CD14-positive monocyte (primary cell): ENCODE measurements around the gene HES4. TPM values are rescaled to one million over a fixed set of nuclear protein-coding genes. Genes with fewer than 3 reads are reported as not detected.

Source experiments
- DNase-seq, 3 donors: peaks; one replicate each; pipeline ENCODE4 v3.0.0-alpha.2; 2011 to 2022
- H2AFZ ChIP-seq: 2 replicates; pipeline ENCODE4 v1.6.0; 2012; ENCODE audit warnings: mild to moderate bottlenecking, low read depth, low read length, inconsistent platforms; ENCODE audit not compliant: insufficient read depth, poor library complexity, severe bottlenecking
- H3K27ac ChIP-seq, 2 donors: 1 replicate in 1 of 2; 2 replicates in 1 of 2; pipeline ENCODE4 v1.5.1; 2012 to 2013; ENCODE audit warnings: low read length in 2 of 2, control low read depth in 1 of 2, inconsistent platforms in 1 of 2, low read depth in 1 of 2, mild to moderate bottlenecking in 1 of 2
- H3K27me3 ChIP-seq, 2 donors: one replicate each; pipeline versions ENCODE4 v1.6.0 to v1.6.1; 2011 to 2013; ENCODE audit warnings: low read length in 2 of 2; ENCODE audit not compliant: control insufficient read depth in 2 of 2, insufficient read depth in 2 of 2
- H3K36me3 ChIP-seq, 2 donors: replicated peaks in 1 of 2; 1 replicate in 1 of 2; 2 replicates in 1 of 2; pipeline versions ENCODE4 v1.5.1 to v1.6.1; 2012 to 2013; ENCODE audit warnings: low read length in 2 of 2, control low read depth in 1 of 2, inconsistent platforms in 1 of 2, mild to moderate bottlenecking in 1 of 2; ENCODE audit not compliant: insufficient read depth in 2 of 2, control insufficient read depth in 1 of 2
- H3K4me1 ChIP-seq, 2 donors: 1 replicate in 1 of 2; 2 replicates in 1 of 2; pipeline versions ENCODE4 v1.5.1 to v1.6.1; 2012 to 2013; ENCODE audit warnings: low read length in 2 of 2, control low read depth in 1 of 2, inconsistent platforms in 1 of 2, mild to moderate bottlenecking in 1 of 2, moderate library complexity in 1 of 2; ENCODE audit not compliant: insufficient read depth in 2 of 2, control insufficient read depth in 1 of 2
- H3K4me2 ChIP-seq: replicated peaks from 2 replicates; pipeline ENCODE3; 2012; ENCODE audit warnings: low read length, moderate library complexity, mild to moderate bottlenecking; ENCODE audit not compliant: poor library complexity, severe bottlenecking; ENCODE audit errors: extremely low read depth
- H3K4me3 ChIP-seq, 3 experiments: fragments of 200-600 bp in 1 of 3; sonication (generic) in 1 of 3; replicated peaks in 1 of 3; 1 replicate in 2 of 3; 2 replicates in 1 of 3; pipeline ENCODE4 v1.5.1; 2011 to 2013; ENCODE audit warnings: low read length in 3 of 3, mild to moderate bottlenecking in 3 of 3, control low read depth in 2 of 3, low read depth in 2 of 3, inconsistent platforms in 1 of 3, moderate library complexity in 1 of 3
- H3K79me2 ChIP-seq: 2 replicates; pipeline ENCODE4 v1.6.0; 2012; ENCODE audit warnings: mild to moderate bottlenecking, control low read depth, inconsistent platforms, low read length, moderate library complexity; ENCODE audit not compliant: insufficient read depth
- H3K9ac ChIP-seq: 2 replicates; pipeline ENCODE4 v1.6.0; 2017; ENCODE audit warnings: low read length, mild to moderate bottlenecking; ENCODE audit not compliant: insufficient read depth, poor library complexity, severe bottlenecking
- H3K9me3 ChIP-seq, 2 donors: replicated peaks in 1 of 2; 1 replicate in 1 of 2; 2 replicates in 1 of 2; pipeline versions ENCODE4 v1.5.1 to v1.6.1; 2012 to 2013; ENCODE audit warnings: low read length in 2 of 2, control low read depth in 1 of 2; ENCODE audit not compliant: control insufficient read depth in 1 of 2, insufficient read depth in 1 of 2
- H4K20me1 ChIP-seq: 2 replicates; pipeline ENCODE4 v1.6.0; 2012; ENCODE audit warnings: mild to moderate bottlenecking, low read length, control low read depth, moderate library complexity; ENCODE audit not compliant: insufficient read depth
- H3K27ac Mint-ChIP-seq, 7 donors: one replicate each; pipeline ENCODE4 v1.8.0; 2020; ENCODE audit warnings: mild to moderate bottlenecking in 7 of 7, mixed read lengths in 7 of 7, moderate library complexity in 6 of 7, inconsistent platforms in 2 of 7
- H3K27me3 Mint-ChIP-seq, 3 donors: one replicate each; pipeline ENCODE4 v1.8.0; 2021 to 2022; ENCODE audit warnings: low read depth in 3 of 3, mild to moderate bottlenecking in 3 of 3, mixed read lengths in 3 of 3, moderate library complexity in 3 of 3, inconsistent platforms in 1 of 3
- H3K36me3 Mint-ChIP-seq, 2 donors: one replicate each; pipeline ENCODE4 v1.8.0; 2020; ENCODE audit warnings: mixed read lengths in 2 of 2, inconsistent platforms in 1 of 2, mild to moderate bottlenecking in 1 of 2
- H3K4me1 Mint-ChIP-seq: one replicate; pipeline ENCODE4 v1.8.0; 2020; ENCODE audit warnings: mild to moderate bottlenecking, mixed read lengths
- H3K4me3 Mint-ChIP-seq, 2 donors: one replicate each; pipeline ENCODE4 v1.8.0; 2020; ENCODE audit warnings: mild to moderate bottlenecking in 2 of 2, mixed read lengths in 2 of 2, moderate library complexity in 1 of 2
- H3K9me3 Mint-ChIP-seq, 7 donors: one replicate each; pipeline ENCODE4 v1.8.0; 2020 to 2022; ENCODE audit warnings: mixed read lengths in 7 of 7, mild to moderate bottlenecking in 6 of 7, moderate library complexity in 6 of 7, inconsistent platforms in 2 of 7
- WGBS: methylation state at CpG from one replicate; pipeline ENCODE4 v1.1.5; 2013; ENCODE audit warnings: missing lambda C conversion rate; ENCODE audit not compliant: insufficient coverage; 5-methylcytosine and 5-hydroxymethylcytosine counted together
- intact Hi-C, 2 donors: fragments of 100-400 bp; cut with micrococcal nuclease; formaldehyde crosslinking; loops; one replicate each; pipeline versions ENCODE4 v1.15.0 to v1.15.1; 2023
- polyA plus RNA-seq, 3 donors: library from polyadenylated mRNA; depleted of rRNA in 1 of 3; unstranded in 2 of 3; stranded (reverse) in 1 of 3; fragments of 300-500 nt in 2 of 3; fragments of >200 nt in 1 of 3; fragmentation: Illumina TruSeq in 2 of 3; gene quantifications; 1 replicate in 2 of 3; 2 replicates in 1 of 3; pipeline ENCODE4 v1.2.3, GENCODE V29; 2012 to 2021
- TF ChIP-seq, protein P1 (sequence below): fragments of 200-600 bp; IDR thresholded peaks from one replicate; pipeline ENCODE4 v1.8.0; 2022; ENCODE audit warnings: antibody characterized with exemption, mild to moderate bottlenecking

HES4 gene
- polyA plus RNA-seq, 3 donors = 1.4 to 26.8 (median 2.0) TPM

DNA sequence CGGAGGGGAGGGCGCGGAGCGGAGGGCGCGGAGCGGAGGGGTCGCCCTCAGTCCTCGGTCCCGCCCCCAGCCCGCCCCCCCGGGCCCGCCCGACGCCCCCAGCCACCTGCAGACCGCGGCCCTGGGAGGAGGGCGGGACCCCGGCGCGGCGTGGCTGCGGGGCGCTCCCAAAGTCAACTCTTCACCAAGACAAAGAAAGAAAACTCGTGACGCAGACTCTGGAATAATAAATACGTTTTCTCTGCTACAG lies 1.2 kb downstream of the HES4 start:
- Histone ChIP-seq H3K27ac (no peak overlapping the region), H3K27me3 (peaks cover 29 to 72% of the 10 kb centered on the region in 2 donors), H3K4me1 (peaks cover 11 to 33% of the 10 kb centered on the region in 2 donors), H3K36me3 (no peaks in the 10 kb centered on the region), H3K9me3 (peaks cover 2 to 21% of the 10 kb centered on the region in 2 donors), H3K4me3 (peak overlapping the region in 2 of 3 experiments; percentile 26 to 64), H3K79me2 (no peaks in the 10 kb centered on the region), H4K20me1 (peaks cover 12% of the 10 kb centered on the region), H3K9ac (peak overlapping the region; percentile 49), H2AFZ (no peak overlapping the region), H3K4me2 (peak overlapping the region; percentile 62)
- peaks cover 2 to 34% (median 6%) of the 10 kb centered on the region in 7 donors for H3K9me3 Mint-ChIP-seq
- no peak overlapping the region for H3K27ac Mint-ChIP-seq
- no peak for DNase-seq
- peaks cover 0 to 4% of the 10 kb centered on the region in 2 donors for H3K36me3 Mint-ChIP-seq
- 0% methylated on average over 10 of the region's 27 CpGs for WGBS
- peaks cover 14% of the 10 kb centered on the region for H3K4me1 Mint-ChIP-seq
- TF ChIP-seq, protein P1, sequence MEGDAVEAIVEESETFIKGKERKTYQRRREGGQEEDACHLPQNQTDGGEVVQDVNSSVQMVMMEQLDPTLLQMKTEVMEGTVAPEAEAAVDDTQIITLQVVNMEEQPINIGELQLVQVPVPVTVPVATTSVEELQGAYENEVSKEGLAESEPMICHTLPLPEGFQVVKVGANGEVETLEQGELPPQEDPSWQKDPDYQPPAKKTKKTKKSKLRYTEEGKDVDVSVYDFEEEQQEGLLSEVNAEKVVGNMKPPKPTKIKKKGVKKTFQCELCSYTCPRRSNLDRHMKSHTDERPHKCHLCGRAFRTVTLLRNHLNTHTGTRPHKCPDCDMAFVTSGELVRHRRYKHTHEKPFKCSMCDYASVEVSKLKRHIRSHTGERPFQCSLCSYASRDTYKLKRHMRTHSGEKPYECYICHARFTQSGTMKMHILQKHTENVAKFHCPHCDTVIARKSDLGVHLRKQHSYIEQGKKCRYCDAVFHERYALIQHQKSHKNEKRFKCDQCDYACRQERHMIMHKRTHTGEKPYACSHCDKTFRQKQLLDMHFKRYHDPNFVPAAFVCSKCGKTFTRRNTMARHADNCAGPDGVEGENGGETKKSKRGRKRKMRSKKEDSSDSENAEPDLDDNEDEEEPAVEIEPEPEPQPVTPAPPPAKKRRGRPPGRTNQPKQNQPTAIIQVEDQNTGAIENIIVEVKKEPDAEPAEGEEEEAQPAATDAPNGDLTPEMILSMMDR = no peak
- intact Hi-C loops = no loop called here
- peaks cover 67 to 91% (median 73%) of the 10 kb centered on the region in 3 donors for H3K27me3 Mint-ChIP-seq
- H3K4me3 Mint-ChIP-seq = peak overlapping the region; percentile 56 to 72

- H3K4me1 Mint-ChIP-seq = peaks cover 14% of the 10 kb centered on the region
- H3K9ac ChIP-seq = no peak overlapping the region
- no peaks in the 10 kb centered on the region for H3K79me2 ChIP-seq
- H4K20me1 ChIP-seq = peaks cover 12% of the 10 kb centered on the region
- no peak overlapping the region for H2AFZ ChIP-seq
- H3K9me3 ChIP-seq = peaks cover 7 to 22% of the 10 kb centered on the region in 2 donors
- intact Hi-C loops = no loop called here
- H3K4me1 ChIP-seq = peaks cover 11 to 33% of the 10 kb centered on the region in 2 donors
- TF ChIP-seq, protein P1 = no peak
- H3K27ac Mint-ChIP-seq = no peak overlapping the region
- peak overlapping the region; percentile 36 for H3K4me2 ChIP-seq
- H3K36me3 Mint-ChIP-seq = peaks cover 0 to 4% of the 10 kb centered on the region in 2 donors
- peaks cover 2 to 34% (median 12%) of the 10 kb centered on the region in 7 donors for H3K9me3 Mint-ChIP-seq
- peaks cover 29 to 67% of the 10 kb centered on the region in 2 donors for H3K27me3 ChIP-seq
- peak overlapping the region; percentile 63 to 66 for H3K4me3 Mint-ChIP-seq
- no peak overlapping the region for H3K27ac ChIP-seq
- peak overlapping the region in 2 of 3 experiments; percentile 17 to 52 for H3K4me3 ChIP-seq
- WGBS = 6% methylated on average over 74 of the region's 75 CpGs
- DNase-seq = peak in 1 of 3 donors; percentile 4
- H3K27me3 Mint-ChIP-seq = peaks cover 63 to 89% (median 70%) of the 10 kb centered on the region in 3 donors
- H3K36me3 ChIP-seq = no peaks in the 10 kb centered on the region
These were observed 1.7 kb downstream of the HES4 start for GRCh38 chr1:997993-998744.
